ENCODE results near the gene CFDP1. TPM values are rescaled to one million over a fixed set of nuclear protein-coding genes. Genes with fewer than 3 reads are reported as not detected.

CFDP1 gene
- polyA plus RNA-seq, 4 donors = 149 to 200 (median 170) TPM

DNA sequence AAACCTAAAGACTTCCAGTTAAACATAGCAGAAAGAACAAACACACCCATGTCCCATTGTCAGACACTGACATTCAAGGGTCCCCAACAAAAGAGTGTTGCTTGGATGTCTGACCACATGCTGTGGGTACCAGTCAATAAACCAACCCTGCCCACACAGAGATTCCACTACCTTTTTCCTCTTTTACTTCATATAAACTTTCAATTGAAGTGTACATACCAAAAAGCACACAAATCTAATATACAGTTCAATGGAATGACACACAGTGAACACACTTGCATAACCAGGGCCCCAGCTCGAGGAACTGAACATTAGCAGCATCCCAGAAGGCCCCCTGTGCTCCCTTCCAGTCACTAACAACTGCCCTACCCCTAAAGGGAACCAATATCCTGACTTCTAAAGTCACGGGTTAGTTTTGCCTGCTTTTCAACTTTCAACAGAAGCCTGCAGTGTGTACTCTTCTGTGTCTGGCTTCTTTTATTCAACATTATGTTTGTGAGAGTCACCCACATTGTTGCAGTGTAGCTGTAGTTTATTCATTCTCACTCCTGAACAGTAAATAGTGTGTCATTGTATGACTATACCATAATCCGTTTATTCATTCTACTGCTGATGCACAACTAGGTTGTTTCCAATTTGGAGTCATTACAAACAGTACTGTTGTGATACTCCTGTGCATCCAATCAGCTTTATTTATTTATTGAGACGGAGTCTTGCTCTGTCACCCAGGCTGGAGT lies 18.0 kb downstream of the CFDP1 start:
- no peak for DNase-seq (ENCODE audit: low read depth in 4 of 4, low spot score in 3 of 4)

DNA sequence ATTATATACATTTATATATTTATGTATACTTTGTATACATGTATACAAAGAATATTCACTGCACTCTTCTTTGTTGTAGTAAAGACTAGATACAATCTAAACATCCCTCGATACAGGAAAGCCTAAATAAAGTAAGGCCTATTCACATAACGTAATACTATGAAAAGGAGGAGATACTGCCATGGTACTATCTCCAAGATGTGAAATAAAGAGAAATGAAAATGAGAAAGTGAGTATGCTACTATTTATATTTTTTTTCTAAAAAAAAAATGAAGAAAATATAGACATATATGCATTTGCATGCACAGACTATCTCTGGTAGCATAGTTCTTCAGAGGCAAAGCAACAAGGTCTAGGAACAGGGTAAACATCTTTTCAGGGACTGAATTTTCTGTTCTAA lies 19.4 kb downstream of the CFDP1 start:
- no peak for DNase-seq (ENCODE audit: low read depth in 4 of 4, low spot score in 3 of 4)

DNA sequence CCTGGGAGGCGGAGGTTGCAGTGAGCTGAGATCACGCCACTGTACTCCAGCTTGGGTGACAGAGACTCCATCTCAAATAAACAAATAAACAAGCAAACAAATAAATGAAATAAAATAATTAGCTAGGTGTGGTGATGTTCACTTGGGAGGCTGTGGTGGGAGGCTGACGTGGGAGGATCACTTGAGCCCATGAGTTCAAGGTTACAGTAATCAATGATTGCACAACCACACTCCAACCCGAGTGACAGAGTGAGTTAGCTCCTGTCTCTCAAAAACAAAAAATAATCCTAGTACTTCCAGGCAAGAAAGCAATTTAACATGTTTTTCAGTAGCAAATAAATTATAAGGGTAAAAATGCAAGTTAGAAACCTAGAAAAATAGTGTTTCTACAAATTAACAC lies 26.4 kb downstream of the CFDP1 start:
- no peak for DNase-seq (ENCODE audit: low read depth in 4 of 4, low spot score in 3 of 4)

DNA sequence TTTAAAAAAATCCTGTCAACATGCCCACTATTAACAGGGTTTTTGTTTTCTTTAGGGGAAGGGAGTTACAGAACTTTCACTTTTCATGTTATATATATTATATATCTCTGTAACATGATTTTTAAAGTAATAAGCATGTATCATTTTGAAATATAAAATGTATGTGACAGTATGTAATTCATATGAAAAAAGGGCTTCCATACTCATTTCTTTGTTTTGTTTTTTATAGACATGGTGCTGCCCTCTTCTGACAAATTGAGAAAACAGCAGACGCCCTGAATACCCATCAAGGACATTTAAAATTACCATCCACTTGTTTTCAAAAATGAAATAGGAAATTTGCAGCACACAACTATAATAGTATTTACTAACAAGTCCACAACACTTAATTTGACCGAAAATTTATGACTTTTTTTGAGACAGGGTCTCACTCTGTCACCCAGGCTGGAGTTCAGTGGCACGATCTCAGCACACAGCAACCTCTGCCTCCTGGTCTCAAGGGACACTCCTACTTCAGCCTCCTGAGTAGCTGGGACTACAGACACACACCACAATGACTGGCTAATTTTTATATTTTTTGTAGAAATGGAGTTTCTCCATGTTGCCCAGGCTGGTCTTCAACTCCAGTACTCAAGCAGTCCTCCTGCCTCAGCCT lies 30.4 kb downstream of the CFDP1 start:
- DNase-seq (ENCODE audit: low read depth in 4 of 4, low spot score in 3 of 4) = no peak

DNA sequence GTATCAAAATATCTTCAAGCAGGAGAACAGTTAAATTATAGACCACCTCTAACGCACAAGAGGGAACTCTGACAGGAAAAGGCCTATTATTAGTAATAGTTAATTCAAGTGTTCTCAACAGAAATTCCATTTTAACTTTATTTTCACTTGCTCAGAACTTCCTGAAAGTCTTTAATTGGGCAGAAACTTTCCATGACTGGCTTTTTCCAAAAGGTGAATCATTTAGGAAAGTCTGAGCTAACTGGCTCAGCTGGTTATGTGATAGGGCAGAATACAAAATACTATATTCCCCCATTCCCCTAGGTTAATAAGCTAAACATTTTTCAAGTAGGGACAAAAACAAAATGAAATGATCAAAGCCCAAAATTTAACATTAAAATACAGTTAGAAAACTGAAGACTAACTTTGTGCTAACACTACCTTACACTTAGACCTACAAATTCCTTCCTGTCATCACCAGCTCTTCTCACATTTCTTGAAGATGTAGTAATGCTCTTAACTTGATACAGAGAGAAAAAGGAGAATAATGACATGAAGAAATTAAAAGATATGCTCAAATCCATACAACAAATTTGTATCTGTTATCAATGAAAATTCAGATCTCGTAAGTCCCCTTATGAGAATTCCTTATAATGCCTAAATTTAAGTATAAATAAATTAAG lies 31.0 kb downstream of the CFDP1 start:
- DNase-seq (ENCODE audit: low read depth in 4 of 4, low spot score in 3 of 4) = no peak

DNA sequence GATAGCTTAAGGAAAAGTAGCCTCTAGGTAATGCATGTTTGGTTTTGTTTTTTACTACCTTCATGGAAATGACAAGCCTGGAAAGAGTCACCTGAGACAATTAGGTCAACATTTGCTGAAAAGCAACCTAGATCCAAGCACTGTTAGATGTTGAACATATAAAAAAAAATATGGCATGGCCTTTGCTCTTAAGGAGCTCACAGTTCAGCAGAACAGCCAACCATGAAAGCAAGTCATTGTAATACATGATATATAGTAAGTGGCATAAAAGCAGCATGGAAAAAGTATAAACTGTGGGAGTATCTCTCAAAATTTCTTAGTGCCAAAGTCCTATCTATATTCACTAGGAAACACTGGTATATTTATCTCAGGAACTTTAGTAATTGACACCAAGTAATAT lies 31.6 kb downstream of the CFDP1 start:
- no peak for DNase-seq (ENCODE audit: low read depth in 4 of 4, low spot score in 3 of 4)

DNA sequence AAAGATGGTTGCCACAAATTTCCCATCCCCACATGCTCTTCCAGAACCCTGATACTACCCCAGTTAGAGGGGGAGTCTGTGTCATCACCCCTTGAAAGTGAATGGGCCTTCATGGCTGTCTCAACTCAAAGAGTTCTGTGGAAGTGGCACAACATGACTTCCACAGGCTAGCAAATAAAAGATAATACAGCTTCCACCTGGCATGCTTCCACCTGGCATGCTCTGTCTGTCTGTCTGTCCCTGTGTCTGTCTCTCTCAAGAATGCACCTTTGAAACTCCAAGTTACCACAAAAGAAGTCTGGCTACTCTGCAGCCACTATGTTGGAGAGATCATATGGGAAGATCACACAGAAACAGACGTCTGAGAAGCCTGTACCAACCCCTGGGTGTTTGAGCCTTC lies 35.0 kb downstream of the CFDP1 start:
- DNase-seq (ENCODE audit: low read depth in 4 of 4, low spot score in 3 of 4) = no peak

DNA sequence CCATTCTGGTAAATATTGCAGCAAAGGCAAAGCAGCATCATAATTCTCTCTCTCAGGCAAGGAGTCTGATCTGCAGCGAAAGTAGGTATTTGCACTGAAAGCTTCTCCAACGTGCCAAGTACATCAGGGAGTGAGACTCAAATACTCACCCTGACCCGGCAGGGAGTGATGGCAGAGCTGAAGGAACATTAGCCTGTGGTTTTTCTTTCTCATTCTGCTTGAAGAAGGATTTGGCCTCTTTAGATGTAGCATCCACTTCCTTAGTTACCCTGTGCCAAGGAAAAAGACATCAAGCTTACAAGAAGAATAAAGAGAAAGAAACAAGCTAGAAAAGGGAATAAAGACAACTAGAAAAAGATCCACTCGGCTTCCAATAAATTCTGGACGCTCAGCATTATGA lies 38.4 kb downstream of the CFDP1 start:
- DNase-seq (ENCODE audit: low read depth in 4 of 4, low spot score in 3 of 4) = no peak

DNA sequence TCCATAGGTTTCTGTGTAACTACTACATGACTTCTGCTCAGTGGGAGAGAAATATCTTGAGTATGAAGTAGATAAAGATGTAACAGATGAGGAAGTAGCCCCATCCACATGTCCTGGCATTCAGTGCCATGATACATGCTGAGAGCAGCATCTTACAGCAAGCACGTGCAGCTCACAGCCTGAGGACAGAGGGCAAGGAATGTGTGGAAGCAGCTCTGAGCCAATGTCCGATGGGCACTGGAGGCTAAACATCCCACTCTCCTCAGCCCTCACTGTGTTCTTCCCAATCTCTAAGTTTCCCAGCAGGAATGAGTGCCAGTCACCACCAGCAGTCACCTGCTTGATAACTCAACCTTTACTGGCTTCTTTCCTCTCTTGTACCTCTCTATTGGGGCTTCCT lies 40.4 kb downstream of the CFDP1 start:
- no peak for DNase-seq (ENCODE audit: low read depth in 4 of 4, low spot score in 3 of 4)

DNA sequence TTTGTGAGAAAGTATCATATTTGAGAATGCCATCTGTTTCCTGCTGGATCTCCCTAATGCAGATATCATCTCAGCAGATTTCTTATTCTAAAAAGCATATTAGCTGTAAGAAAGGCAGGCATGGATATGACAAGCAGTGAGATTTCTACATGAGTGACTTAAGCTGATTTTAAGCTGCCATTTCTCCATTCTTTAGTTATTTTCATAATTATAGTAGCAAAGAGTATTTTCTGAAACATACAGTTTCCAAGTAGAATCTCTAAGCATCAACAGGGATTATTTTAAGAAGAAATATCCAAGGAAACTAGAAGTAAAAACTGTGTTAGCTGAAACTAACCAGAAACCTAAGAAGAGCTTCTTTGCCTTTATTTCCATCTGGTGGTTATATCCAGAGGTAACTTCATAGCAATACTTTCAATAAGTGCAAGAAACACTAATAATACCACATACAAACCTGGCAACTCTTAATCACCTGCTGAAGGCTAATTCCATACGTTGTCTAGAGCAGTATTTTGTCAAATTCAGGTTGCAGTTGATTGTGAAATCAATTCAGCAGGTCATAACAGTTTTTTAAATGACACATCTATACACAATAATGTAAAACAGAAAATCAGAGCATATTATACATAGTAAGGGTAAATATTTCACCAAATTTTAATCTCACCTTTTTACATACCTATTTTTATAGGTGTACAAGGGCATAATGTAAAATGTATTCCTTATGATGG lies 42.2 kb downstream of the CFDP1 start:
- no peak for DNase-seq (ENCODE audit: low read depth in 4 of 4, low spot score in 3 of 4)

DNA sequence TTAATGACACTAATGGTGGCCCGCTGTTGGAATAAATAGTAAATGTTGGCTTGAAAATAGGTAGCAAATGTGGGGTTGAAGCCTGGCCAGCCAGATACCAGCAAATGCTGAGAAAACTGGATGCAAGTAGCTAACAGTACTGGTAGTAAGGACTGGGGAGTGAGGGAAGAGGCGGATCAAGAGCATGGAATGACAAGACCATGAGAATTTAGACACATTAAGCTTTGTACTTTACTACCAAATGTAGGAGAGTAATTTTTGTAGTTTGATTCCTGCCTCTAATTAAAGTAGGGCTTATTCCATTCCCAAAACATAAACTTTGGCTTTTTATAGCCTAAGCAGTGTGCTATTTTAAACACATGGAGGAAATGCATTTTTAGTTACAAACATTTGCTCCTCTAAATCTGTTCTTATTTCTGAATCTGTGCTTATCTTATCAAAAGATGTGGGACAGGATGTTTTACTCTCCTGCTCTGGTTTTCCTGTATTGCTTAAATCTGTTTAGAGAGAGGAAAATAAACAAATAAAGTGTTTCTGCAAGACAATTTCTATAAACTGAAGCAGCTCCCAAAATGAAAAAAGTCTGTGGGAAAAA lies 44.1 kb downstream of the CFDP1 start:
- DNase-seq (ENCODE audit: low read depth in 4 of 4, low spot score in 3 of 4) = no peak

DNA sequence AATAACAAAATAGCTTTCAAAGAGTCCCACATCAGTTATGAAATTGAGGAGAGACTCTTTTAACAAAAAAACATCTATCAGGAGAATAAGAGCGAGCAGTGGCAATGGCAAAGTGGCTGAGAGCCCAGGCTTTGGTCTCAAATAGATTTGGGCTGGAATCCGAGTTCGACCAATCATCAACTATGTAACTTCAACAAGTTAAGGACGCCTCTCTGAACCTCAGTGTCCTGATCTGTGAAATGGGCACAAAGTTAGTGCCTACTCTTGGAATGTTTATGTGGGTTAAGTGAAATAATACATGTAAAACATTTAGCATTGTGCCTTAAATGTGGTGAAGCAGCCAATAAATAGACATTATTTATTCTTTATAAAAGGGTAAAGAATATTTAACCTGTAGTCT lies 45.4 kb downstream of the CFDP1 start:
- no peak for DNase-seq (ENCODE audit: low read depth in 4 of 4, low spot score in 3 of 4)

DNA sequence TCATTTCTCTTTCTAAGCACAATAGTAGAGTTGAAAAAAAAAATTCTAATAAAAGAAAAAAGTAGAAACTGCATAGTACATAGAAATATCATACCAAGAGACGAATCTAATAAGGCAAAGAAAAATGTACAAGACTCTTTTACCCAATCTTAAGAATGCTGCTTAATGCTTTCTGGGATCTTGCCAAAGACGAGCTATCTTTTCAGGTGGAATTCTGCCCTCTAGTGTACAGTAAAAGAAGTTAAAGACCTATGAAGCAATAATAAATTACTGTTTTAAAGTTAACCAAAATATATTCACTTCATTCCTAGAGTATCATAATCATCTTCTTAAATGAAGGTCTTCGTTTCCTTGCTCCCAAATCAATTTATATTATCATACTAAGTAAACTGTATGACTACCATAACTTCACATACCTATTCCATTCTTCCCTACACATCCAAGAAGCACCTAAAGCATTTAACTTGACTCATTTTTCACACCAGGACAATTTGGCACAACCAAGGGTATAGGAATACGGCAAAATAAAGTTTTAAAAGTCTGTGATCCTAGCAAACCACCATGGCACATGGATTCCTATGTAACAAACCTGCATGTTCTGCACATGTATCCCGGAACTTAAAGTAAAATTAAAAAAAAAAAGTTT lies 47.7 kb downstream of the CFDP1 start:
- peak; percentile 49 to 65 (median 58) for DNase-seq (ENCODE audit: low read depth in 4 of 4, low spot score in 3 of 4)

DNA sequence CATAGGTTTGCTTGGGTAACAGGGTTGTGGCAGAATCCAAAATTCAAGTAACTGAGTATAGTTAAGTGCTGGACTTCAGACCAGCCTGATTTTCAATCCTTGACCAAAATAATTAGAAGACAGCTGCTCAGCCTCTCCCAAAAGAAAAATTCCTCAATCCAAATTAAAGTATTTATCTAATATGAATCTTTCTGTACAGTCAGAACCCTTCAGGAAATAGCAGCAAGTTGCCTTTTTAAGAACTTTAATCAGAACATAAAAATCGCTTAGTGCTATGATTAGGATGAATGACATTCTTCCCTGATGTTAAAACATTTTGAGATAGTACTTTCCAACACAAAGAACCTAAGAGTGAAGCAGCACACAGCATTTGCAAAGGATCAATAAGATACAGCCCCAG lies 50.2 kb downstream of the CFDP1 start:
- DNase-seq (ENCODE audit: low read depth in 4 of 4, low spot score in 3 of 4) = no peak

DNA sequence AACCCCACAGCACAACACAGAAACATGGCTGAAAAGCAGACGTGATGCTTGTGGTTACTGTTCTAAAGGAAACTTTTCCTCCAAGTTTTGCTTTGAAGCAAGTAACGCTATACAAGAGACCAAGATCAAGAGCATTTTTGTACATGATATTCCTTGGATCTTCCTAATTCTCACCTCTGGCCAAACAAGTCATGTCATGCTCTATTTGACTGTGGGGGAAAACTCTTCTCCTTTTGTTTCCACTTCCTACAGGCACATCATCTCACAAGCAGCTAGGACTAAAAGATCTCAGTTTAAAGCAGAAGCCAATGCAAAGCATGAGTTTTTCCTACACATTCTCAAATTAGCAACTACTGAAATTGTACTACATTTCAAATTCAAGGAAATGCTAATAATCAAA lies 50.7 kb downstream of the CFDP1 start:
- DNase-seq (ENCODE audit: low read depth in 4 of 4, low spot score in 3 of 4) = no peak

DNA sequence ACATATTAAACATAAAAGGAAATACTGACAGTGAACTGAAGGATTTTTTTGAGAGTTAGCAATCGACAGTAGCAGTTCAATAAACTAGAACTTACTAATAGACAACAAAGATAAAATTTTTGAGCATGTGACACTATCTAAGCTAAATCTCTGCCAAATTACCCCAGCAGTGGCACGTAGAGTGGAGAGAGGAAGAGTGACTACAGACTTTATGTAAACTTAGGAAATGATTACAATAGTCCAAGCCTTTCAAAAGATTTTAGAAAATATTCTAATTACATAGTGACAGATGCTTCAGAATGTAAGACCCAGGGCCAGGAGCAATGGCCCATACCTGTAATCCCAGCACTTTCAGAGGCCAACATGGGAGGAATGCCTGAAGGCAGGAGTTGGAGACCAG lies 52.4 kb downstream of the CFDP1 start:
- DNase-seq (ENCODE audit: low read depth in 4 of 4, low spot score in 3 of 4) = no peak

DNA sequence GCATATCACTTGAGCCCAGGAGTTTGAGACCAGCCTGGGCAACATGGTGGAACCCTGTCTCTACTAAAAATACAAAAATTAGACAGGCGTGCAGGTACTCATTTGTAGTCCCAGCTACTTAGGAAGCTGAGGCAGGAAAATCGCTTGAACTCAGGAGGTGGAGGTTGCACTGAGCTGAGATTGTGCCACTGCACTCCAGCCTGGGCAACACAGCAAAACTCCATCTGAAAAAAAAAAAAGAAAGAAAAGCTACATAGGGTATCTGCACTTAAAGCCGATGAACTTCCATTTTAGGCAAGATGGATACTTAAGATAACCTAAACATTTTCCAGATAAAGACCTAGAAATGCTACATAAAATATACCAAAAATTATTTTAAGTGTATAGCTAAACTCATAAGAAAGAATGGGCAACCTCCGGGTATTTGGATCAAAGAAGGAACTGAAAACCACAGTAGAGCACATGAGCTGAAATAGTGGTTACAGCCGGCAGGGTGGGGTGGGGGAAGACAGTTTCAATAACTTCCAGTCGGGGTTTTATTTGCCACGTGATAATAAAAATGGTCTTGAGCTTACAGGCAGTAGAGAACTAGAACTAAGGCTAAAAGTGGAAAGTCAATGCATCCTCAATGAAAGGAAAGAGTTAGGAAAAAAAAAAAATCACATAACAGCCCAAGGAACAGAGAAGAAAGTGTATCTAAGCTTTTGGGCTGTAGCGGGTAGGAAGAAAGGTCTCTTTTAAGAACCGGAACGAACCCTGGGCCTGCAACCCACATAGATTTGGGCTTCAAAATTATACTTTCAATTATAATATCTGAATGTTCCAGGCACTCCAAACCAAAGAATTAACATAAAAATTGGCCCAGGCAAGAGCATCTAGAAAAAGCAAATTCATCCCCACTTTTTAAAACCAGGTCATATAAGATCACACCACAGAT lies 53.1 kb downstream of the CFDP1 start:
- no peak for DNase-seq (ENCODE audit: low read depth in 4 of 4, low spot score in 3 of 4)

DNA sequence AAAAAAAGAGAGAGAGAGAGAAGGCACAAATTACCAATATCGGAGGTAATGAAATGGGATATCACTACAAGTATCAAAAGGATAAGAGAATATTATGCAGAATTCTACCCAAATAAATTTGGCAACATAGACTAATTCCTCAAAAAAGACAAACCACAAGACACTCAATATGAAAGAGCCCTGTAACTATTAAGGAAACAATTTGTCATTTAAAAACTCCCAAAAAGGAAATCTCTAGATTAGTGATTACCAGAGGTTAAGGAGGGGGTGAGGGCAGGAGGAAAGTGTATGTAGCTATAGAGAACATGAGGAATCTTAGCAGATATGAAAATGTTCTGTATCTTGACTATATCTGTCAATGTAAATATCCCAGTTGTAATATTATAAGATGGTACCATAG lies 54.0 kb downstream of the CFDP1 start:
- no peak for DNase-seq (ENCODE audit: low read depth in 4 of 4, low spot score in 3 of 4)

DNA sequence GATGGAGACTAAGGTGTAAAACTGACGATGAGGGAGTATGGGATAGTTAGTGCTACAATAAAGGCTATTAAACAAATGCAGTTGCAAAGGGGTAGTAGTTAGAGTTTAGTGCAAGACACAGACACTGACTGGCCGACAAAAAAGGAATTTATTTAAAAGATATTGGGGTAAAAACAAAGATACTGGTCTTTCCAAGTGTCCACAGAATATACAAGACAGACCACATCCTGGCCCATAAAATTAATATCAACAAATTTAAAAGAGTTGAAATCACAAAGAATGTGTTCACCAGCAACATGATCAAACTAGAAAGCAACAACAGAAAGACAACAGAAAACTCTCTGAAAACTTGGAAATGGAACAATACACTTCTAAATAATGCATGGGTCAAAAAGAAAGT lies 54.7 kb downstream of the CFDP1 start:
- no peak for DNase-seq (ENCODE audit: low read depth in 4 of 4, low spot score in 3 of 4)
